ENCODE data around the gene ADAM8.

GRCh38 chr10:133258818-133259601 lies 17.7 kb downstream of the ADAM8 start:
- TF ChIP-seq CTCF (IDR thresholded peaks at IDR 0.05) (no peak), POLR2A (IDR thresholded peaks at IDR 0.05) (peak in 1 of 3 donors; percentile 42)

Measured in body of pancreas (tissue), 4 donors.